ENCODE data around the gene PAQR4.
"Not testable (repeated sequence)": the region's sequence is repeated elsewhere in the genome, so short reads cannot be mapped to it uniquely, and the experiment has no call there.

PAQR4 gene

GRCh38 chr16:2968738-2969544 lies at the start of gene PAQR4:
Gene PAQR4, plus strand, starts transcription at chr16:2969348. Its CDS starts 327 bp downstream, at chr16:2969675.
- DNase-seq (ENCODE audit: low spot score): peak; percentile 98

GRCh38 chr16:2919511-2920255 lies 49.5 kb upstream of the PAQR4 start:
- peak; percentile 75 for DNase-seq (ENCODE audit: low spot score)

GRCh38 chr16:2923481-2923880 lies 45.7 kb upstream of the PAQR4 start:
- DNase-seq (ENCODE audit: low spot score): no peak

DNA sequence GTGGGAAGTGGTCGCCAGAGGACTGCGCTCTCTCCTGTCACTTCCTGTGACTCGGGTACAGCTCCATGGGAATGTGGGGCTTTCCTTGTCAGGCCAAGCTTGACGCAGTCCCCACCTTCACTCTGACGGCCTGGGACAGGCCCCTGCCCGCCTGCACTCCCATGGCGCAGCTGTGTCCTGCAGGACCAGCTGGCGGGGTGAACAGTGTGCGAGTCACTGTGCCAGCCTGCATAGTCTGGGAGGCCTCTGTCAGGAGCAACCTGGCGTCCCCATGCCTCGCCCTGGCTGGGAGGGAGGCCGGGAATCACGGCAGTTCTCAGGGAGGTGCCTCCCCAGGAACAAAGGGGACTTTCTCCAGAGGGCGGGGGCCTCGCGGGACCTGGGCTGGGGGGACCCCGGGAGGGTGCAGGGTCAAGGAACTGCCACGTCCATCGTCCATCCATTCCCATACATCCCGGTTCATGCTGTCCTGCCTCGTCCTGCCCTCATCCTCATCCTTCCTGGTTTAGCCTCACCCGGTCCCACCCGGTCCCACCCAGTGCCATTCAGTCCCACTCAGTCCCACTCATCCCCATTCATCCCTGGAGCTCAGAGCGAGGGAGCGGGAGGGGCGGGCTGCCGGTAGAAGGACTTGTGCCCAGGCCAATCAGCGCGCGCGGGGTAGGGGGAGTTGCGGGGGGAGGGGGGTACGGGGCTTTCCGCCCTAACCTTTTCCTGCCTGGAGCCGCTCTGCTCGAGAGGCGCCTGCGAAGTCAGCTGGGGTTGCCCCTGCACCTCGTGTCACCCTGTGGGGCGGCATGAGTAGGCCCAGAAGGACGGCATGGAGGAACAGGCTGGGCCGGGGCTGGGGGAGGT lies 44.0 kb upstream of the PAQR4 start:
- DNase-seq (ENCODE audit: low spot score): no peak

- no peak for DNase-seq (ENCODE audit: low spot score)
Measured at GRCh38 chr16:2925951-2926649, 43.0 kb upstream of the PAQR4 start.

DNA sequence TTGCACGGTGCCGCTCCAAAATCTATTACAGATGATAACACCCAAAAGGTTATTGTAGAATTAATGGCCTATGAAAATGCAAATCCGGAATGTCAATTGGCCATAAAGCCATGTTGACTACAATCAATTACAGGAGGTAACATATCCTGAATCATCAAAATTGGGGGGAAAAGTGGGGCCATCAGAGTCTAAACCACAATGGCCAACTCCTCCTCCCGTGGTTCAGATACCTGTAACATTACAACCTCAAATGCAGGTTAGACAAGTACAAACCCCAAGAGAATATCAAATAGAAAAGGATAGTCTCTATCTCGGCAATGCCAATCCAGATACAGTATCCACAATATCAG lies 42.5 kb upstream of the PAQR4 start:
- DNase-seq (ENCODE audit: low spot score): no peak

- peak; percentile 88 for DNase-seq (ENCODE audit: low spot score)
Measured at GRCh38 chr16:2927010-2927646, 42.0 kb upstream of the PAQR4 start.

GRCh38 chr16:2928151-2928550 lies 41.0 kb upstream of the PAQR4 start:
- not testable (repeated sequence) for DNase-seq (ENCODE audit: low spot score)

- DNase-seq (ENCODE audit: low spot score): no peak
Measured at GRCh38 chr16:2928796-2929195, 40.4 kb upstream of the PAQR4 start.

DNA sequence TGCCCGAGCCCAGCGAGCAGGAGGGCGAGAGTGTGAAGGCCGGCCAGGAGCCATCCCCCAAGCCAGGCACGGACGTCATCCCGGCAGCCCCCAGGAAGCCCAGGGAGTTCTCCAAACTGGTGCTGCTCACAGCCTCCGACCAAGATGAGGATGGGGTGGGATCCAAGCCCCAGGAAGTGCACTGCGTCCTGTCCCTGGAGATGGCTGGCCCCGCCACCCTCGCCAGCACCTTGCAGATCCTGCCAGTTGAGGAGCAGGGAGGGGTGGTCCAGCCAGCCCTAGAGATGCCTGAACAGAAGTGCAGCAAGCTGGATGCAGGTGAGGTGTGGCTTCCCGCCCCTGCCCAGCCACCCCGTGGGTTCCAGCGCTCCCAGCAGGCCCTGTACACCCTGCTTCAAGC lies 39.5 kb upstream of the PAQR4 start:
- DNase-seq (ENCODE audit: low spot score): no peak

- no peak for DNase-seq (ENCODE audit: low spot score)
Measured at GRCh38 chr16:2930236-2930635, 38.9 kb upstream of the PAQR4 start.

DNA sequence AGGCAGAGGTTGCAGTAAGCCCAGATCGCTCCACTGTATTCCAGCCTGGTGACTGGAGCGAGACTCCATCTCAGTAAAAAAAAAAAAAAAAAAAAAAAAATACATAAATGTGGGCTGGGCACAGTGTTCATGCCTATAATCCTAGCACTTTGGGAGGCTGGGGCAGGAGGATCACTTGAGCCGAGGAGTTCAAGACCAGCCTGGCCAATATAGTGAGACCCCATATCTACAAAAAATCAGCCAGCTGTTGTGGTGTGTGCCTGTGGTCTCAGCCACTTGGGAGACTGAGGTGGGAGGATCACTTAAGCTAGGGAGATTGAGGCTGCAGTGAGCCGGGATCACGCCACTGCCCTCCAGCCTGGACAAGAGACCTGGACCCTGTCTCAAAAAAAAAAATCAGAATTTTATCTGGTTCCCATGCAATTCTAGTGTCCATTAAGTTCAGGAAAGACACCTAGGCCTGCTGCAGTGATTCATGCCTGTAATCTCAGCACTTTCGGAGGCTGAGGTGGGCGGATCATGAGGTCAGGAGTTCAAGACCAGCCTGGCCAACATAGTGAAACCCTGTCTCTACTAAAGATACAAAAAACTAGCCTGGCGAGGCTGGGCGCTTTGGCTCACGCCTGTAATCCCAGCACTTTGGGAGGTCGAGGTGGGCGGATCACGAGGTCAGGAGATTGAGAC lies 37.8 kb upstream of the PAQR4 start:
- not testable (repeated sequence) for DNase-seq (ENCODE audit: low spot score)

GRCh38 chr16:2933136-2933535 lies 36.0 kb upstream of the PAQR4 start:
- no peak for DNase-seq (ENCODE audit: low spot score)

- no peak for DNase-seq (ENCODE audit: low spot score)
Measured at GRCh38 chr16:2933701-2934100, 35.4 kb upstream of the PAQR4 start.

GRCh38 chr16:2934450-2934849 lies 34.7 kb upstream of the PAQR4 start:
- no peak for DNase-seq (ENCODE audit: low spot score)

GRCh38 chr16:2936436-2937011 lies 32.6 kb upstream of the PAQR4 start:
- DNase-seq (ENCODE audit: low spot score): no peak

- DNase-seq (ENCODE audit: low spot score): peak; percentile 5
Measured at GRCh38 chr16:2937170-2937569, 32.0 kb upstream of the PAQR4 start.

- DNase-seq (ENCODE audit: low spot score): no peak
Measured at GRCh38 chr16:2938206-2938605, 30.9 kb upstream of the PAQR4 start.

GRCh38 chr16:2939968-2940367 lies 29.2 kb upstream of the PAQR4 start:
- DNase-seq (ENCODE audit: low spot score): no peak

DNA sequence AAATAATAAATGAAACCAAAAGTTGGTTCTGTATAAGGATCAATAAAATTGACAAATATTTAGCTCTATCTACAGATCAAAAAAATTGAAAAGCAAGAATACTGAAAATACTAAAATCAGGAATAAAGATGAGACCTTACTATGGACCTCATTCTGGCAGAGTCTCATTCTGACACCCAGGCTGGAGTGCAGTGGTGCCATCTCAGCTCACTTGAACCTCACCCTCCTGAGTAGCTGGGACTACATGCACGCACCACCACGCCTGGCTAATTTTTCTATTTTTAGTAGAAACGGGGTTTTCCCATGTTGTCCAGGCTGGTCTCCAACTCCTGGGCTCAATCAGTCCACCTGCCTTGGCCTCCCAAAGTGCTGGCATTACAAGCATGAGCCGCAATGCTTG lies 27.1 kb upstream of the PAQR4 start:
- no peak for DNase-seq (ENCODE audit: low spot score)

Measured in AG20443 (cell line).